Bronchial epithelial cell (primary cell): Measurements from ENCODE around the gene MED26. TPM values are rescaled to one million over a fixed set of nuclear protein-coding genes. Genes with fewer than 3 reads are reported as not detected.

Experiments used
- DNase-seq: peaks from one replicate; pipeline ENCODE4 v3.0.0-alpha.2; 2010; ENCODE audit warnings: low read depth
- FAIRE-seq: peaks from 2 replicates; lab custom pipeline; 2011; peaks lifted over from hg19 to GRCh38; lab: Jason Lieb, UNC
- H3K27me3 ChIP-seq: 2 replicates; pipeline ENCODE4 v1.5.1; 2011; ENCODE audit warnings: low read length; ENCODE audit not compliant: control insufficient read depth, insufficient read depth
- H3K36me3 ChIP-seq: 2 replicates; pipeline ENCODE4 v1.5.1; 2011; ENCODE audit warnings: low read length; ENCODE audit not compliant: control insufficient read depth, insufficient read depth
- H3K4me3 ChIP-seq: 2 replicates; pipeline ENCODE4 v1.5.1; 2011; ENCODE audit warnings: mild to moderate bottlenecking, low read depth, low read length, control low read depth
- total RNA-seq: library from RNA; depleted of rRNA; stranded (reverse); fragments of >200 nt; gene quantifications from 2 replicates; pipeline ENCODE4 v1.2.1, GENCODE V29; 2014
- TF ChIP-seq, protein P1 (sequence below): IDR thresholded peaks from 2 replicates; pipeline ENCODE4 v1.5.1; 2011; ENCODE audit warnings: mild to moderate bottlenecking, moderate library complexity, low read length, control low read depth, inconsistent platforms; ENCODE audit not compliant: insufficient read depth, severe bottlenecking

The MED26 gene
- total RNA-seq, 1 donor from 2014 or later, result 2.9 TPM

DNA sequence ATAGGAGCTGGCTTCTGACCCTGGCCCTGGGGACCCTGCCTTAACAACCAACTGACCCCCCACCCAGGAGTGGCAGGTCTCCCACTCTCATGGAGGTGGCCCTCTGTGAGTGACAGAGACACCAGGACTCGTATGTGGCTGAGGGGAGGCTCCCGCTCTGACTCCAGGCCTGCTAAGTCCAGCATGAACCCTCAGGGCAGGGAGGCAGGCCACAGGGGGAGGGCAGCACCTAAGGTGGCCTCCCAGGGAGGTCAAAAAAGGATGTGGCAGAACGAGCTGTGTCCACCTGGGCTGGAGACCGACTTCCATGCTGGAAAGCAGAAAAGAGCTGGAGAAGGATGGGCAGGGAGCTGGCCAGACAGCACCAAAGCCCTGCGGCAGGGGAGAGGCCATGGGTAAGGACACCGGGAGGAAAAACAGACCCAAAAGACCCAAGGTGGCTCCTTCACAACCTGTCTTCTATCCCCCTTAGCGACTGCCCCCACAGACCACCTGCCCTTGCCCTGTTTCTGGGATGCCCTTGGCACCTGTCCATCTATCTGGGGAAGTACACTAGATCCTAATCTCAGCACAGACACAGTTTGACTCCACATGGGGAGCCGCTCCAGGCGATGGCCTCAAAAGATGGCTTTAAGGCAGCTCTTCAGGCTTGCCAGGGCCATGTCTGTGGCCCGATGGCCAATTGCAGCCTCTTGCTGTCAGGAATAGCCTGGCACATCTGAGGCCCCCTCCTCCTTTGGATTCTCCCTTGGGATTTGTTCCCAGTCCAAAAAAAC is 45.3 kb downstream of the MED26 start:
- FAIRE-seq (no peak), DNase-seq (no peak)
- peaks cover 3% of the 10 kb centered on the region for H3K36me3 ChIP-seq
- H3K27me3 ChIP-seq, result no peaks in the 10 kb centered on the region
- TF ChIP-seq, protein P1, sequence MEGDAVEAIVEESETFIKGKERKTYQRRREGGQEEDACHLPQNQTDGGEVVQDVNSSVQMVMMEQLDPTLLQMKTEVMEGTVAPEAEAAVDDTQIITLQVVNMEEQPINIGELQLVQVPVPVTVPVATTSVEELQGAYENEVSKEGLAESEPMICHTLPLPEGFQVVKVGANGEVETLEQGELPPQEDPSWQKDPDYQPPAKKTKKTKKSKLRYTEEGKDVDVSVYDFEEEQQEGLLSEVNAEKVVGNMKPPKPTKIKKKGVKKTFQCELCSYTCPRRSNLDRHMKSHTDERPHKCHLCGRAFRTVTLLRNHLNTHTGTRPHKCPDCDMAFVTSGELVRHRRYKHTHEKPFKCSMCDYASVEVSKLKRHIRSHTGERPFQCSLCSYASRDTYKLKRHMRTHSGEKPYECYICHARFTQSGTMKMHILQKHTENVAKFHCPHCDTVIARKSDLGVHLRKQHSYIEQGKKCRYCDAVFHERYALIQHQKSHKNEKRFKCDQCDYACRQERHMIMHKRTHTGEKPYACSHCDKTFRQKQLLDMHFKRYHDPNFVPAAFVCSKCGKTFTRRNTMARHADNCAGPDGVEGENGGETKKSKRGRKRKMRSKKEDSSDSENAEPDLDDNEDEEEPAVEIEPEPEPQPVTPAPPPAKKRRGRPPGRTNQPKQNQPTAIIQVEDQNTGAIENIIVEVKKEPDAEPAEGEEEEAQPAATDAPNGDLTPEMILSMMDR, result no peak
- no peak overlapping the region for H3K4me3 ChIP-seq

- FAIRE-seq (no peak), DNase-seq (no peak)
- TF ChIP-seq, protein P1, result no peak
Observed at GRCh38 chr19:16581971-16582343, 46.0 kb downstream of the MED26 start.

DNA sequence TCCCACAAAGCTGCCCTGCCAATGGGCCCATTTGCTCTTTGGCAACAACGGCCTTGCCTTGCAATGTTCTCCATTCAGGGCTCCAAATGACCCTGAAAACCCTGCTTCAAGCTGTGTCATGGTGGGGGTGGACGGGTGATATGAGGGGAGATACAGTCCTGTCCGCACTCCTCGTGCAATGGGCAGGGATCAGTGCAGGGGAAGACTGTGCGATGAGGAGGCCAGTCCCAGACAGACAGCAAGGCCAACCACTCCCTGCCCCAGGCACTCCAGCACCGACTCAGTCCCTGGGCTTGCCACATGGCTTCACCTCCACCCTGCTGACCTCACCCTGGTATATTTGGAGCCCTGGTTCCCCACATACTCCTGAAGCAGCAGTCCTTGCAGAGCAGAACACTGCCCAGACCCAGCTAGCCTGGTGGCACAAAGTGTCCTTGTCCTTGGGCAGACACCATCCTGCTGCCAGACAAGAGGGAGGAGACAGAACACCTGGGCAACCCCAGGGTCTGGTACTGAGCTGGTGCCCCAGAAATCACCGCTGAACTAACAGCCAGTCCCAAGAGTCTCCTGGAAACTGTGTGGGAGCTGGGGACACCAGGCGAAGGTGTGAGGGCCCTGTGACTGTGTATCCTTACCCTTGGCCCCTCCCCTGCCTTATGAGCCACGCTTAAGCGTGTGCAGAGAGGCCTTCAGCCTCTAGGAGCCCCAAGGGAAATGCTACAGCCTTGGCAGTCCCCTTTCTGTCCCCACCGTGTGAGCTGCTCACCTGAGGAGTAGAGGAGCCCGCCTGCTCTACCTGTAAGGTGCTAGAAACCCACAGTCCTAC is 46.6 kb downstream of the MED26 start:
- H3K36me3 ChIP-seq, result peaks cover 5% of the 10 kb centered on the region
- no peak for DNase-seq
- H3K27me3 ChIP-seq, result no peaks in the 10 kb centered on the region
- TF ChIP-seq, protein P1, result no peak
- no peak overlapping the region for H3K4me3 ChIP-seq
- FAIRE-seq, result no peak

More at GRCh38 chr19:16581971-16582343, 46.0 kb downstream of the MED26 start:
- Histone ChIP-seq H3K36me3 (peaks cover 5% of the 10 kb centered on the region), H3K27me3 (no peaks in the 10 kb centered on the region), H3K4me3 (no peak overlapping the region)

- no peak for FAIRE-seq
- peaks cover 10% of the 10 kb centered on the region for H3K36me3 ChIP-seq
- TF ChIP-seq, protein P1, result no peak
- H3K27me3 ChIP-seq, result no peaks in the 10 kb centered on the region
- DNase-seq, result no peak
- no peak overlapping the region for H3K4me3 ChIP-seq
Observed at GRCh38 chr19:16579381-16579780, 48.6 kb downstream of the MED26 start.

DNA sequence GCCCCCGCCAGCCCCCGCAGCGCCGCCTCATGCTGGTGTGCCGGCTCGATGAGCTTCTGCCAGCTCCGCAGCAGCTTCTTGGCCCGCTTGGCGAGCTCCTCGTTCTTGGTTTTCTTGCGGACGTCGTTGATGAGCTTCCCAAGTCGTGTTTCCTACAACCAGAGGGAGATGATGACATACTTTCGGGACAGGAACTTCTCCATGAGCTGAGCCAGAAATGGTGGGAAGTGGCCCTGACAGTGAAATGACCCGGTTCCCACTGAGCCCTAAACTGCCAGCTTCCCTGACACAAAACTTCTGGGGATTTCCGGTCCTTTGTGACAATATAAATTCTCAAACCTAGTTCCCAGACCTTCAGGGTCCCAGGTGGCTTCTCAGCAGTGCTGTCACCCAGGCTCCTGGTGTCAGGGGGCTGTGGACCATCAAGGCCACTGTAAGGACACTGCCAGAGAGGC is 50.4 kb downstream of the MED26 start:
- Histone ChIP-seq H3K36me3 (peaks cover 10% of the 10 kb centered on the region), H3K4me3 (no peak overlapping the region), H3K27me3 (no peaks in the 10 kb centered on the region)
- TF ChIP-seq, protein P1, result no peak
- no peak for FAIRE-seq
- no peak for DNase-seq
